CD4-positive, alpha-beta T cell (primary cell): ENCODE results near the gene CTNNA2. TPM values are rescaled to one million over a fixed set of nuclear protein-coding genes. Genes with fewer than 3 reads are reported as not detected.

Experiments used
- ATAC-seq: fragments of 200-7000 bp; cut with Tn5 transposase; one replicate; pipeline ENCODE4 v1.10.0; 2022; ENCODE audit warnings: mild to moderate bottlenecking; ENCODE audit not compliant: poor library complexity
- CTCF ChIA-PET: fragments of 350-600 bp; sonication (Branson Sonifier 250); formaldehyde crosslinking; loops from one replicate; lab custom pipeline; 2021; ENCODE audit warnings: antibody characterized with exemption, inconsistent platforms; lab: Charles Lee
- POLR2A ChIA-PET: fragments of 350-600 bp; sonication (Branson Sonifier 250); formaldehyde crosslinking; loops from one replicate; lab custom pipeline; 2021; ENCODE audit warnings: antibody characterized with exemption, inconsistent platforms; lab: Charles Lee
- DNase-seq, 14 experiments: peaks; one replicate each; pipeline ENCODE4 v3.0.0-alpha.2; 2013 to 2020; ENCODE audit warnings: mixed read lengths in 2 of 14
- H3K27ac ChIP-seq, 2 donors: one replicate each; pipeline versions ENCODE4 v1.5.1 to v1.7.0; 2013; ENCODE audit warnings: low read length in 2 of 2, low read depth in 1 of 2, mild to moderate bottlenecking in 1 of 2
- H3K27me3 ChIP-seq, 2 experiments: 1 replicate in 1 of 2; 2 replicates in 1 of 2; pipeline versions ENCODE4 v1.6.1 to v1.7.0; 2013; ENCODE audit warnings: low read length in 2 of 2, control low read depth in 1 of 2, mild to moderate bottlenecking in 1 of 2, moderate library complexity in 1 of 2; ENCODE audit not compliant: insufficient read depth in 2 of 2, control insufficient read depth in 1 of 2
- H3K36me3 ChIP-seq: one replicate; pipeline ENCODE4 v1.6.1; 2013; ENCODE audit warnings: low read length, control low read depth; ENCODE audit not compliant: insufficient read depth
- H3K4me1 ChIP-seq: one replicate; pipeline ENCODE4 v1.6.1; 2013; ENCODE audit warnings: low read length, control low read depth; ENCODE audit not compliant: insufficient read depth
- H3K4me3 ChIP-seq: one replicate; pipeline ENCODE4 v1.5.1; 2013; ENCODE audit warnings: mild to moderate bottlenecking, low read length, moderate library complexity
- H3K9me3 ChIP-seq, 2 experiments: 1 replicate in 1 of 2; 2 replicates in 1 of 2; pipeline versions ENCODE4 v1.6.1 to v1.7.0; 2013; ENCODE audit warnings: low read length in 2 of 2, mild to moderate bottlenecking in 2 of 2, control low read depth in 1 of 2, moderate library complexity in 1 of 2; ENCODE audit not compliant: control insufficient read depth in 1 of 2, insufficient read depth in 1 of 2
- H3K27ac Mint-ChIP-seq: one replicate; pipeline ENCODE4 v1.8.0; 2020; ENCODE audit warnings: mixed read lengths
- H3K27me3 Mint-ChIP-seq: one replicate; pipeline ENCODE4 v1.8.0; 2021; ENCODE audit warnings: mixed read lengths
- H3K36me3 Mint-ChIP-seq: one replicate; pipeline ENCODE4 v1.8.0; 2021; ENCODE audit warnings: low read depth, mixed read lengths
- H3K4me1 Mint-ChIP-seq: one replicate; pipeline ENCODE4 v1.8.0; 2021; ENCODE audit warnings: low read depth, mixed read lengths
- H3K4me3 Mint-ChIP-seq: one replicate; pipeline ENCODE4 v1.8.0; 2020; ENCODE audit warnings: mild to moderate bottlenecking, mixed read lengths
- H3K9me3 Mint-ChIP-seq: one replicate; pipeline ENCODE4 v1.8.0; 2020; ENCODE audit warnings: mixed read lengths
- CTCF ChIP-seq: fragments of 200-600 bp; IDR thresholded peaks from one replicate; pipeline ENCODE4 v1.8.0; 2022; ENCODE audit warnings: antibody characterized with exemption, mild to moderate bottlenecking
- intact Hi-C, 2 experiments: fragments of 100-400 bp; cut with DNase I in 1 of 2; cut with micrococcal nuclease in 1 of 2; formaldehyde crosslinking; loops; one replicate each; pipeline versions ENCODE4 v1.15.1 to v1.9.0; 2023 to 2025; cut with DNase I, micrococcal nuclease
- total RNA-seq, 174 experiments: library from RNA in 2 of 174; stranded (reverse) in 2 of 174; gene quantifications; one replicate each; pipeline ENCODE4 v1.2.3 and lab custom pipeline; 2021 to 2026

The CTNNA2 gene
- total RNA-seq, 2 experiments from 2014 or later: not detected

GRCh38 chr2:80475970-80476369 is 963.1 kb downstream of the CTNNA2 start:
- no peak for DNase-seq
- POLR2A ChIA-PET: no interaction called here

GRCh38 chr2:80476535-80477117 is 963.8 kb downstream of the CTNNA2 start:
- no peak for ATAC-seq
- DNase-seq: no peak
- POLR2A ChIA-PET: no interaction called here
- no peak for TF ChIP-seq CTCF
- H3K4me3 ChIP-seq: no peak overlapping the region
- CTCF ChIA-PET: no interaction called here
- Mint-ChIP-seq H3K27ac (no peak overlapping the region), H3K4me3 (no peak overlapping the region), H3K4me1 (no peaks in the 10 kb centered on the region), H3K27me3 (no peaks in the 10 kb centered on the region), H3K36me3 (no peaks in the 10 kb centered on the region), H3K9me3 (peaks cover 11% of the 10 kb centered on the region)
- no peak overlapping the region for H3K27ac ChIP-seq
- H3K9me3 ChIP-seq: peaks cover 0 to 5% of the 10 kb centered on the region in 2 experiments
- H3K36me3 ChIP-seq: no peaks in the 10 kb centered on the region
- H3K27me3 ChIP-seq: no peaks in the 10 kb centered on the region
- intact Hi-C loops: no loop called here
- no peaks in the 10 kb centered on the region for H3K4me1 ChIP-seq

More at GRCh38 chr2:80475970-80476369, 963.1 kb downstream of the CTNNA2 start:
- Histone ChIP-seq H3K4me3 (no peak overlapping the region), H3K36me3 (no peaks in the 10 kb centered on the region), H3K27me3 (no peaks in the 10 kb centered on the region), H3K27ac (no peak overlapping the region), H3K4me1 (no peaks in the 10 kb centered on the region), H3K9me3 (peaks cover 0 to 5% of the 10 kb centered on the region in 2 experiments)
- peaks cover 11% of the 10 kb centered on the region for H3K9me3 Mint-ChIP-seq
- no peak for TF ChIP-seq CTCF
- CTCF ChIA-PET: no interaction called here
- ATAC-seq: no peak
- no peaks in the 10 kb centered on the region for H3K36me3 Mint-ChIP-seq
- no peak overlapping the region for H3K27ac Mint-ChIP-seq
- no peaks in the 10 kb centered on the region for H3K4me1 Mint-ChIP-seq
- no peaks in the 10 kb centered on the region for H3K27me3 Mint-ChIP-seq
- no peak overlapping the region for H3K4me3 Mint-ChIP-seq
- intact Hi-C loops: no loop called here

GRCh38 chr2:80482276-80482675 is 969.4 kb downstream of the CTNNA2 start:
- Histone ChIP-seq H3K4me1 (no peaks in the 10 kb centered on the region), H3K27ac (no peak overlapping the region), H3K27me3 (no peaks in the 10 kb centered on the region), H3K9me3 (no peaks in the 10 kb centered on the region), H3K36me3 (no peaks in the 10 kb centered on the region), H3K4me3 (no peak overlapping the region)
- no peak overlapping the region for H3K27ac Mint-ChIP-seq
- ATAC-seq (no peak), DNase-seq (no peak)
- no peak for TF ChIP-seq CTCF
- ChIA-PET CTCF (no interaction called here), POLR2A (no interaction called here)
- H3K36me3 Mint-ChIP-seq: no peaks in the 10 kb centered on the region
- no peak overlapping the region for H3K4me3 Mint-ChIP-seq
- peaks cover 7% of the 10 kb centered on the region for H3K9me3 Mint-ChIP-seq
- no peaks in the 10 kb centered on the region for H3K27me3 Mint-ChIP-seq
- no peaks in the 10 kb centered on the region for H3K4me1 Mint-ChIP-seq
- intact Hi-C loops: no loop called here
